K562 (cell line): ENCODE results near the gene DDX41. TPM values are rescaled to one million over a fixed set of nuclear protein-coding genes. Genes with fewer than 3 reads are reported as not detected.

Source experiments
- BCL6 ChIP-seq: fragments of 250-450 bp; sonication (Bioruptor Pico); IDR thresholded peaks from 2 replicates; pipeline ENCODE4 v1.4.0; 2020
- CREB1 ChIP-seq, 2 experiments: sonication (generic) in 1 of 2; formaldehyde crosslinking in 1 of 2; IDR thresholded peaks; 2 replicates each; pipeline versions ENCODE4 v1.6.1 to v1.8.0; 2012 to 2022; ENCODE audit warnings: inconsistent platforms in 1 of 2, mild to moderate bottlenecking in 1 of 2, missing genetic modification reagents in 1 of 2, moderate library complexity in 1 of 2
- FUS ChIP-seq: fragments of 200-400 bp; formaldehyde crosslinking; optimal IDR thresholded peaks from 2 replicates; pipeline ENCODE3; 2017; ENCODE audit warnings: low read depth, low read length
- KAT8 ChIP-seq: fragments of 450-650 bp; IDR thresholded peaks from 2 replicates; pipeline ENCODE4 v1.6.1; 2016; ENCODE audit warnings: low read depth, mild to moderate bottlenecking
- MAZ ChIP-seq, 2 experiments: fragments of 450-650 bp in 1 of 2; sonication (generic) in 1 of 2; formaldehyde crosslinking; IDR thresholded peaks in 1 of 2; conservative IDR thresholded peaks in 1 of 2; 2 replicates each; pipeline versions ENCODE4 v1.4.0 to v1.5.0; 2020; ENCODE audit warnings: mild to moderate bottlenecking in 1 of 2, missing genetic modification reagents in 1 of 2
- NCOR1 ChIP-seq: fragments of 450-650 bp; IDR thresholded peaks from 2 replicates; pipeline ENCODE4 v1.6.1; 2016; ENCODE audit warnings: mild to moderate bottlenecking, moderate library complexity
- PCBP2 ChIP-seq: fragments of 200-400 bp; formaldehyde crosslinking; IDR thresholded peaks from 2 replicates; pipeline ENCODE4 v1.6.1; 2018; ENCODE audit warnings: low read length, low read depth, mild to moderate bottlenecking, moderate library complexity; ENCODE audit not compliant: poor library complexity, severe bottlenecking
- RFX1 ChIP-seq: fragments of 450-650 bp; IDR thresholded peaks from 2 replicates; pipeline ENCODE4 v1.6.1; 2016; ENCODE audit warnings: mild to moderate bottlenecking, moderate library complexity
- SMARCC2 ChIP-seq: fragments of 450-650 bp; IDR thresholded peaks from 2 replicates; pipeline ENCODE4 v1.6.1; 2017; ENCODE audit warnings: antibody characterized with exemption, moderate library complexity, mild to moderate bottlenecking, low read depth
- TAF7 ChIP-seq: fragments of 450-650 bp; IDR thresholded peaks from 2 replicates; pipeline ENCODE4 v1.6.1; 2016; ENCODE audit warnings: missing genetic modification characterization, missing compliant biosample characterization
- ZNF239 ChIP-seq: fragments of 250-450 bp; sonication (Bioruptor Pico); IDR thresholded peaks from 2 replicates; pipeline ENCODE4 v1.4.0; 2020; ENCODE audit warnings: mild to moderate bottlenecking
- ZNF347 ChIP-seq: fragments of 450-650 bp; formaldehyde crosslinking; IDR thresholded peaks from 2 replicates; pipeline ENCODE4 v1.4.0; 2020; ENCODE audit warnings: low read depth, mild to moderate bottlenecking, moderate library complexity
- ZNF551 ChIP-seq: fragments of 250-450 bp; sonication (Bioruptor Pico); IDR thresholded peaks from 2 replicates; pipeline ENCODE4 v1.5.0; 2021; ENCODE audit warnings: mild to moderate bottlenecking, moderate library complexity
- polyA plus RNA-seq, 8 experiments: library from polyadenylated mRNA; depleted of rRNA in 4 of 8; stranded (reverse) in 5 of 8; unstranded in 3 of 8; fragments of >200 nt; fragmentation: Nextera tagmentation in 2 of 8; fragmentation: Illumina TruSeq in 1 of 8; extraction: Ambion mirVana in 2 of 8; extraction: Trizol in 1 of 8; gene quantifications; 2 replicates each; pipeline versions ENCODE4 v1.2.1 to v1.2.3, GENCODE V29; 2011 to 2014; ENCODE audit warnings: inconsistent platforms in 1 of 8, missing spikeins in 1 of 8
- total RNA-seq, 7 experiments: library from RNA; depleted of rRNA in 6 of 7; stranded (reverse); fragments of >200 nt in 6 of 7; fragmentation: Illumina TruSeq in 2 of 7; extraction: Trizol in 2 of 7; gene quantifications; 2 replicates each; pipeline versions ENCODE4 v1.2.1 to v1.2.3, GENCODE V29; 2011 to 2021; ENCODE audit warnings: low replicate concordance in 1 of 7
- TF ChIP-seq, protein P1 (sequence below), 2 experiments: fragments of 450-650 bp in 1 of 2; IDR thresholded peaks; 2 replicates each; pipeline ENCODE4 v1.6.1; 2011 to 2017; ENCODE audit warnings: low read depth in 2 of 2, antibody characterized with exemption in 1 of 2, borderline replicate concordance in 1 of 2, low read length in 1 of 2, mild to moderate bottlenecking in 1 of 2, mixed read lengths in 1 of 2; ENCODE audit not compliant: control insufficient read depth in 1 of 2
- TF ChIP-seq, protein P2 (sequence below): sonication (generic); formaldehyde crosslinking; IDR thresholded peaks from 2 replicates; pipeline ENCODE4 v1.8.1; 2023; ENCODE audit warnings: missing genetic modification reagents, mild to moderate bottlenecking, borderline replicate concordance
- TF ChIP-seq, protein P3 (sequence below): sonication (generic); formaldehyde crosslinking; IDR thresholded peaks from 2 replicates; pipeline ENCODE4 v1.9.0; 2022; ENCODE audit warnings: mild to moderate bottlenecking, missing genetic modification reagents
- TF ChIP-seq, protein P4 (sequence below): fragments of 450-650 bp; formaldehyde crosslinking; IDR thresholded peaks from 2 replicates; pipeline ENCODE4 v1.4.0; 2020; ENCODE audit warnings: mild to moderate bottlenecking

Gene DDX41
- total and polyA plus RNA-seq, 9 of the 15 experiments (the other 6 are each of a cell fraction or from before 2014, with no cell fraction given), result 38.2 to 284 (median 116) TPM

DNA sequence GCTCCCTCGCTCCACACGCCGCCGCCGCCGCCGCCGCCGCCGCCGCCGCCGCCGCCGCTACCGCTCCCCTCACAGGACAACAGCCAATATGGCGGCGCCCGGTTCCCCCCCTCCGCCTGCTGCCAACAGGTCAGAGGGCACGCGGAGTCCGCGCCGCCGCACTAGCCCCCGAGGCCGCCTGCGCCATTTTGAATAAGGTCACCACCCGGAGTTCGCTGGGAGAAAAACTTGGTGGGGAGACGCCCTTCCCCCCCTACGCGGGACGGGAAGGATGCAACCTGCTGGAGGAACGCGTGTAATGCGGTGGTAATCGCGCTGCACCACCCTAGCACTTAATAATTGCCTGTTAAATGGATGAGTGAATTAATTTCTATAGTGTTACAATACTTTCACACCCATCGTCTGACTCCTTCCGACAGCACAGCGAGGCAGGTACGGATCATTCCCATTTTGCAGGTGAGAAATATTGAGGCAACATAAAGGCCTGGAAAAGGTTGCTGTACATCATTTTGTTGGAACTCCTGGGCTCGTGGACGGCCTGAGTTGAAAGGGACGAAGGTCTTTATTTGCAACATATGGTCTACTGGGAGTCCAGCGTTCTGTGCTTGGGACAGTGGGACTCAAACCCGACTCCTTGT is 37.8 kb upstream of the DDX41 start, which contains the start of gene FAM193B (continued):
- TF ChIP-seq KAT8, result no peak
- no peak for TF ChIP-seq ZNF347 (CRISPR knock-in tag)
- no peak for TF ChIP-seq FUS
- TF ChIP-seq SMARCC2, result no peak
- TF ChIP-seq MAZ (CRISPR knock-in tag; conservative IDR thresholded peaks at IDR 0.05 in 1 of 2, IDR thresholded peaks at IDR 0.05 in 1 of 2), result peak; percentile 68 to 74
- TF ChIP-seq PCBP2, result no peak
- TF ChIP-seq NCOR1, result no peak
- TF ChIP-seq TAF7 (tag), result no peak
- TF ChIP-seq, protein P1, sequence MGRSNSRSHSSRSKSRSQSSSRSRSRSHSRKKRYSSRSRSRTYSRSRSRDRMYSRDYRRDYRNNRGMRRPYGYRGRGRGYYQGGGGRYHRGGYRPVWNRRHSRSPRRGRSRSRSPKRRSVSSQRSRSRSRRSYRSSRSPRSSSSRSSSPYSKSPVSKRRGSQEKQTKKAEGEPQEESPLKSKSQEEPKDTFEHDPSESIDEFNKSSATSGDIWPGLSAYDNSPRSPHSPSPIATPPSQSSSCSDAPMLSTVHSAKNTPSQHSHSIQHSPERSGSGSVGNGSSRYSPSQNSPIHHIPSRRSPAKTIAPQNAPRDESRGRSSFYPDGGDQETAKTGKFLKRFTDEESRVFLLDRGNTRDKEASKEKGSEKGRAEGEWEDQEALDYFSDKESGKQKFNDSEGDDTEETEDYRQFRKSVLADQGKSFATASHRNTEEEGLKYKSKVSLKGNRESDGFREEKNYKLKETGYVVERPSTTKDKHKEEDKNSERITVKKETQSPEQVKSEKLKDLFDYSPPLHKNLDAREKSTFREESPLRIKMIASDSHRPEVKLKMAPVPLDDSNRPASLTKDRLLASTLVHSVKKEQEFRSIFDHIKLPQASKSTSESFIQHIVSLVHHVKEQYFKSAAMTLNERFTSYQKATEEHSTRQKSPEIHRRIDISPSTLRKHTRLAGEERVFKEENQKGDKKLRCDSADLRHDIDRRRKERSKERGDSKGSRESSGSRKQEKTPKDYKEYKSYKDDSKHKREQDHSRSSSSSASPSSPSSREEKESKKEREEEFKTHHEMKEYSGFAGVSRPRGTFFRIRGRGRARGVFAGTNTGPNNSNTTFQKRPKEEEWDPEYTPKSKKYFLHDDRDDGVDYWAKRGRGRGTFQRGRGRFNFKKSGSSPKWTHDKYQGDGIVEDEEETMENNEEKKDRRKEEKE (IDR thresholded peaks at IDR 0.05; ENCODE audit: borderline replicate concordance in 1 of 2, control insufficient read depth in 1 of 2, low read depth in 2 of 2, low read length in 1 of 2), result no peak
- TF ChIP-seq, protein P2, sequence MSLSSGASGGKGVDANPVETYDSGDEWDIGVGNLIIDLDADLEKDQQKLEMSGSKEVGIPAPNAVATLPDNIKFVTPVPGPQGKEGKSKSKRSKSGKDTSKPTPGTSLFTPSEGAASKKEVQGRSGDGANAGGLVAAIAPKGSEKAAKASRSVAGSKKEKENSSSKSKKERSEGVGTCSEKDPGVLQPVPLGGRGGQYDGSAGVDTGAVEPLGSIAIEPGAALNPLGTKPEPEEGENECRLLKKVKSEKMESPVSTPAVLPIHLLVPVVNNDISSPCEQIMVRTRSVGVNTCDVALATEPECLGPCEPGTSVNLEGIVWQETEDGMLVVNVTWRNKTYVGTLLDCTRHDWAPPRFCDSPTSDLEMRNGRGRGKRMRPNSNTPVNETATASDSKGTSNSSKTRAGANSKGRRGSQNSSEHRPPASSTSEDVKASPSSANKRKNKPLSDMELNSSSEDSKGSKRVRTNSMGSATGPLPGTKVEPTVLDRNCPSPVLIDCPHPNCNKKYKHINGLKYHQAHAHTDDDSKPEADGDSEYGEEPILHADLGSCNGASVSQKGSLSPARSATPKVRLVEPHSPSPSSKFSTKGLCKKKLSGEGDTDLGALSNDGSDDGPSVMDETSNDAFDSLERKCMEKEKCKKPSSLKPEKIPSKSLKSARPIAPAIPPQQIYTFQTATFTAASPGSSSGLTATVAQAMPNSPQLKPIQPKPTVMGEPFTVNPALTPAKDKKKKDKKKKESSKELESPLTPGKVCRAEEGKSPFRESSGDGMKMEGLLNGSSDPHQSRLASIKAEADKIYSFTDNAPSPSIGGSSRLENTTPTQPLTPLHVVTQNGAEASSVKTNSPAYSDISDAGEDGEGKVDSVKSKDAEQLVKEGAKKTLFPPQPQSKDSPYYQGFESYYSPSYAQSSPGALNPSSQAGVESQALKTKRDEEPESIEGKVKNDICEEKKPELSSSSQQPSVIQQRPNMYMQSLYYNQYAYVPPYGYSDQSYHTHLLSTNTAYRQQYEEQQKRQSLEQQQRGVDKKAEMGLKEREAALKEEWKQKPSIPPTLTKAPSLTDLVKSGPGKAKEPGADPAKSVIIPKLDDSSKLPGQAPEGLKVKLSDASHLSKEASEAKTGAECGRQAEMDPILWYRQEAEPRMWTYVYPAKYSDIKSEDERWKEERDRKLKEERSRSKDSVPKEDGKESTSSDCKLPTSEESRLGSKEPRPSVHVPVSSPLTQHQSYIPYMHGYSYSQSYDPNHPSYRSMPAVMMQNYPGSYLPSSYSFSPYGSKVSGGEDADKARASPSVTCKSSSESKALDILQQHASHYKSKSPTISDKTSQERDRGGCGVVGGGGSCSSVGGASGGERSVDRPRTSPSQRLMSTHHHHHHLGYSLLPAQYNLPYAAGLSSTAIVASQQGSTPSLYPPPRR (CRISPR knock-in tag), result no peak
- TF ChIP-seq RFX1, result no peak
- TF ChIP-seq, protein P3, sequence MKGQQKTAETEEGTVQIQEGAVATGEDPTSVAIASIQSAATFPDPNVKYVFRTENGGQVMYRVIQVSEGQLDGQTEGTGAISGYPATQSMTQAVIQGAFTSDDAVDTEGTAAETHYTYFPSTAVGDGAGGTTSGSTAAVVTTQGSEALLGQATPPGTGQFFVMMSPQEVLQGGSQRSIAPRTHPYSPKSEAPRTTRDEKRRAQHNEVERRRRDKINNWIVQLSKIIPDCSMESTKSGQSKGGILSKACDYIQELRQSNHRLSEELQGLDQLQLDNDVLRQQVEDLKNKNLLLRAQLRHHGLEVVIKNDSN, result 0 out of 2 replicates have a peak, but pooled peaks have one; percentile 30
- TF ChIP-seq ZNF239, result peak; percentile 92
- no peak for TF ChIP-seq ZNF551 (CRISPR knock-in tag)
- TF ChIP-seq, protein P4, sequence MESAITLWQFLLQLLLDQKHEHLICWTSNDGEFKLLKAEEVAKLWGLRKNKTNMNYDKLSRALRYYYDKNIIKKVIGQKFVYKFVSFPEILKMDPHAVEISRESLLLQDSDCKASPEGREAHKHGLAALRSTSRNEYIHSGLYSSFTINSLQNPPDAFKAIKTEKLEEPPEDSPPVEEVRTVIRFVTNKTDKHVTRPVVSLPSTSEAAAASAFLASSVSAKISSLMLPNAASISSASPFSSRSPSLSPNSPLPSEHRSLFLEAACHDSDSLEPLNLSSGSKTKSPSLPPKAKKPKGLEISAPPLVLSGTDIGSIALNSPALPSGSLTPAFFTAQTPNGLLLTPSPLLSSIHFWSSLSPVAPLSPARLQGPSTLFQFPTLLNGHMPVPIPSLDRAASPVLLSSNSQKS, result no peak
- no peak for TF ChIP-seq BCL6
- TF ChIP-seq CREB1 (IDR thresholded peaks at IDR 0.05), result peak; percentile 53
- TF ChIP-seq CREB1 (CRISPR knock-in tag; IDR thresholded peaks at IDR 0.05), result 0 out of 2 replicates have a peak, but pooled peaks have one; percentile 33
